DND-41 (cell line): ENCODE measurements around the gene HIBCH.

ENCODE experiments used
- CTCF ChIP-seq: IDR thresholded peaks from 2 replicates; pipeline ENCODE4 v1.5.1; 2012; ENCODE audit warnings: borderline replicate concordance, low read length, moderate library complexity, mild to moderate bottlenecking; ENCODE audit not compliant: poor library complexity, severe bottlenecking; ENCODE audit errors: extremely low read depth
- EZH2 ChIP-seq: IDR thresholded peaks from 3 replicates; pipeline ENCODE4 v1.6.1; 2012; ENCODE audit warnings: borderline replicate concordance, low read depth, mild to moderate bottlenecking, moderate library complexity, low read length, inconsistent platforms; ENCODE audit not compliant: severe bottlenecking

GRCh38 chr2:190235551-190236075 lies 84.0 kb downstream of the HIBCH start:
- no peak for TF ChIP-seq CTCF
- no peak for TF ChIP-seq EZH2
